ENCODE results near the gene RPN2. TPM values are rescaled to one million over a fixed set of nuclear protein-coding genes. Genes with fewer than 3 reads are reported as not detected.

Gene RPN2
- total RNA-seq, 4 donors from 2014 or later = 82.3 to 196 (median 105) TPM

- DNase-seq = no peak
- H3K27me3 ChIP-seq = no peaks in the 10 kb centered on the region
- in situ Hi-C loops (cut with MboI; ENCODE audit: low pct_ligation_motif_present in 1 of 4, low pct_unique_long_range_greater_than_20kb in 1 of 4, low sequenced_read_pairs in 3 of 4) = no loop called here
- H3K27ac ChIP-seq = no peak overlapping the region
- H3K36me3 ChIP-seq = peaks cover 0 to 53% (median 24%) of the 10 kb centered on the region in 4 donors
- WGBS, 2 donors (ENCODE audit: low coverage in 1 of 2) = 92 to 95% methylated on average over 4 to 5 of the region's 5 CpGs
- TF ChIP-seq, protein P1, sequence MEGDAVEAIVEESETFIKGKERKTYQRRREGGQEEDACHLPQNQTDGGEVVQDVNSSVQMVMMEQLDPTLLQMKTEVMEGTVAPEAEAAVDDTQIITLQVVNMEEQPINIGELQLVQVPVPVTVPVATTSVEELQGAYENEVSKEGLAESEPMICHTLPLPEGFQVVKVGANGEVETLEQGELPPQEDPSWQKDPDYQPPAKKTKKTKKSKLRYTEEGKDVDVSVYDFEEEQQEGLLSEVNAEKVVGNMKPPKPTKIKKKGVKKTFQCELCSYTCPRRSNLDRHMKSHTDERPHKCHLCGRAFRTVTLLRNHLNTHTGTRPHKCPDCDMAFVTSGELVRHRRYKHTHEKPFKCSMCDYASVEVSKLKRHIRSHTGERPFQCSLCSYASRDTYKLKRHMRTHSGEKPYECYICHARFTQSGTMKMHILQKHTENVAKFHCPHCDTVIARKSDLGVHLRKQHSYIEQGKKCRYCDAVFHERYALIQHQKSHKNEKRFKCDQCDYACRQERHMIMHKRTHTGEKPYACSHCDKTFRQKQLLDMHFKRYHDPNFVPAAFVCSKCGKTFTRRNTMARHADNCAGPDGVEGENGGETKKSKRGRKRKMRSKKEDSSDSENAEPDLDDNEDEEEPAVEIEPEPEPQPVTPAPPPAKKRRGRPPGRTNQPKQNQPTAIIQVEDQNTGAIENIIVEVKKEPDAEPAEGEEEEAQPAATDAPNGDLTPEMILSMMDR (IDR thresholded peaks at IDR 0.05) = no peak
- TF ChIP-seq EP300 (IDR thresholded peaks at IDR 0.05; ENCODE audit: low read depth) = no peak
- no peak for TF ChIP-seq POLR2A (IDR thresholded peaks at IDR 0.05)
- no peaks in the 10 kb centered on the region for H3K9me3 ChIP-seq
- intact Hi-C loops (cut with DNase I; ENCODE audit: low total_unique reads) = no loop called here
- no peak overlapping the region for H3K4me3 ChIP-seq
- H3K4me1 ChIP-seq = peaks cover 0 to 28% (median 15%) of the 10 kb centered on the region in 4 donors
These were observed 46.0 kb downstream of the RPN2 start for GRCh38 chr20:37225146-37225545.

DNA sequence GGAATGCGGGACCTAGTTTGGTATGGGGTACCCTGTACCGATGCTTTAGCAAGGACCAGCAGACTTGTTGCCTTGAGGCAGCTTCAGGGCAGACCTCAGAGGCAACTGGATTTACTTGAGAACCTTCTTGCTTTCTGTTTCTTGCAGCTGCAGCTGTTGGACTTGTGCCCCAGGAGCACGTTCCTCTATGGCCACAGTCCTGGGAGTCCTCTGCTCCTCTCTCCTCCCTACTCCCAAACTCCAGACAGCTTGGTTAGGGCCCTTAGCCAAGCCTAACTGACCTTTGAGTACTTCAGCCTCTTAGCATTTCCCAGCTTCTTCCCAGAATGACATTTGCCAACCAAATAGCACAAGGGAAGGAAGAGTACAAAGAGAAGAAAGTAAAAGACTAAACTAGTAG lies 47.8 kb downstream of the RPN2 start:
- Histone ChIP-seq H3K27ac (no peak overlapping the region), H3K9me3 (no peaks in the 10 kb centered on the region), H3K4me1 (peaks cover 0 to 10% (median 5%) of the 10 kb centered on the region in 4 donors), H3K36me3 (peaks cover 0 to 63% (median 29%) of the 10 kb centered on the region in 4 donors), H3K4me3 (no peak overlapping the region), H3K27me3 (no peaks in the 10 kb centered on the region)
- in situ Hi-C loops (cut with MboI; ENCODE audit: low pct_ligation_motif_present in 1 of 4, low pct_unique_long_range_greater_than_20kb in 1 of 4, low sequenced_read_pairs in 3 of 4) (no loop called here), intact Hi-C loops (cut with DNase I; ENCODE audit: low total_unique reads) (no loop called here)
- WGBS, 2 donors (ENCODE audit: low coverage in 1 of 2) = 63% methylated on average over 3 of the region's 3 CpGs; no CpG with 5 or more reads in 1 of the 2 donors
- TF ChIP-seq POLR2AphosphoS5 (IDR thresholded peaks at IDR 0.05) = no peak
- no peak for TF ChIP-seq POLR2A (IDR thresholded peaks at IDR 0.05)
- no peak for TF ChIP-seq EP300 (IDR thresholded peaks at IDR 0.05; ENCODE audit: low read depth)
- TF ChIP-seq, protein P1 (IDR thresholded peaks at IDR 0.05) = no peak
- DNase-seq = peak; percentile 33

- Histone ChIP-seq H3K4me1 (no peaks in the 10 kb centered on the region), H3K36me3 (peaks cover 0 to 73% (median 32%) of the 10 kb centered on the region in 4 donors), H3K4me3 (no peak overlapping the region), H3K27me3 (no peaks in the 10 kb centered on the region), H3K9me3 (no peaks in the 10 kb centered on the region), H3K27ac (peak overlapping the region in 1 of 4 donors; percentile 8)
- no peak for DNase-seq
- TF ChIP-seq POLR2A (IDR thresholded peaks at IDR 0.05) (no peak), POLR2AphosphoS5 (IDR thresholded peaks at IDR 0.05) (no peak), EP300 (IDR thresholded peaks at IDR 0.05; ENCODE audit: low read depth) (no peak)
- TF ChIP-seq, protein P1 (IDR thresholded peaks at IDR 0.05) = no peak
- 91 to 100% methylated on average over 2 to 6 of the region's 6 CpGs for WGBS, 2 donors (ENCODE audit: low coverage in 1 of 2)
- intact Hi-C loops (cut with DNase I; ENCODE audit: low total_unique reads) = no loop called here
- in situ Hi-C loops (cut with MboI; ENCODE audit: low pct_ligation_motif_present in 1 of 4, low pct_unique_long_range_greater_than_20kb in 1 of 4, low sequenced_read_pairs in 3 of 4) = no loop called here
These were observed 49.0 kb downstream of the RPN2 start for GRCh38 chr20:37228082-37228481.

DNA sequence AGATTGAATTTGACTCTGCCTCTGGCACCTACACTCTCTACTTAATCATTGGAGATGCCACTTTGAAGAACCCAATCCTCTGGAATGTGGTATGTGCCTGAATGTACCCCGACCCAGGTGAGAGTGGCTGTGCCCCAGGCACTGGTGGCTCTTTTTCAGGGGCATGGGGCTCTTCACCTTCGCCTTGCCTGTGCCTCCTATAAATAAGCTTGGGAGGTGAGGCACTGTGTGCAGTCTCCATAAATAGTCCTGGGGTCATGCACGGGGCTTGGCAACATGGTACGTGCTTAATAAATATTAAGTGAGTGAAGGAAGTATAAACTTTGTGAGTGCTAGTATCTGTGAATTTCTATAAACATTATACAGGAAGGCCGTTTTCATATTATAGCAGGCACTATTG lies 49.5 kb downstream of the RPN2 start:
- 80 to 90% methylated on average over 3 to 5 of the region's 5 CpGs for WGBS, 2 donors (ENCODE audit: low coverage in 1 of 2)
- intact Hi-C loops (cut with DNase I; ENCODE audit: low total_unique reads) = no loop called here
- in situ Hi-C loops (cut with MboI; ENCODE audit: low pct_ligation_motif_present in 1 of 4, low pct_unique_long_range_greater_than_20kb in 1 of 4, low sequenced_read_pairs in 3 of 4) = no loop called here

More for the DNA sequence above, 49.5 kb downstream of the RPN2 start:
- Histone ChIP-seq H3K4me3 (no peak overlapping the region), H3K27me3 (no peaks in the 10 kb centered on the region), H3K9me3 (no peaks in the 10 kb centered on the region), H3K36me3 (peaks cover 0 to 72% (median 35%) of the 10 kb centered on the region in 4 donors), H3K4me1 (no peaks in the 10 kb centered on the region), H3K27ac (no peak overlapping the region)
- TF ChIP-seq, protein P1 (IDR thresholded peaks at IDR 0.05) = no peak
- TF ChIP-seq POLR2A (IDR thresholded peaks at IDR 0.05) (no peak), EP300 (IDR thresholded peaks at IDR 0.05; ENCODE audit: low read depth) (no peak), POLR2AphosphoS5 (IDR thresholded peaks at IDR 0.05) (no peak)
- DNase-seq = no peak
